ENCODE measurements around the gene SH3YL1.

The SH3YL1 gene

GRCh38 chr2:177733-178132, 86.1 kb downstream of the SH3YL1 start:
- no peak for DNase-seq

GRCh38 chr2:176917-177316, 86.9 kb downstream of the SH3YL1 start:
- no peak for DNase-seq

- peak; percentile 59 for DNase-seq
Observed at GRCh38 chr2:175880-176820, 87.7 kb downstream of the SH3YL1 start.

- no peak for DNase-seq
Observed at GRCh38 chr2:175161-175786, 88.6 kb downstream of the SH3YL1 start.

- peak; percentile 29 for DNase-seq
Observed at GRCh38 chr2:172120-172519, 91.7 kb downstream of the SH3YL1 start.

GRCh38 chr2:169741-170140, 94.1 kb downstream of the SH3YL1 start:
- DNase-seq = no peak

All from CD4-positive, alpha-beta T cell treated with Interleukin-21 for 1 hour (primary cell).